ENCODE measurements around the gene CS. TPM values are rescaled to one million over a fixed set of nuclear protein-coding genes. Genes with fewer than 3 reads are reported as not detected.
A peak's percentile ranks its signal among the peaks of the same experiment; 100 is the strongest.
"Not testable (repeated sequence)": the region's sequence is repeated elsewhere in the genome, so short reads cannot be mapped to it uniquely, and the experiment has no call there.

CS gene
- total RNA-seq, 1 donor from 2014 or later, result 151 TPM

DNA sequence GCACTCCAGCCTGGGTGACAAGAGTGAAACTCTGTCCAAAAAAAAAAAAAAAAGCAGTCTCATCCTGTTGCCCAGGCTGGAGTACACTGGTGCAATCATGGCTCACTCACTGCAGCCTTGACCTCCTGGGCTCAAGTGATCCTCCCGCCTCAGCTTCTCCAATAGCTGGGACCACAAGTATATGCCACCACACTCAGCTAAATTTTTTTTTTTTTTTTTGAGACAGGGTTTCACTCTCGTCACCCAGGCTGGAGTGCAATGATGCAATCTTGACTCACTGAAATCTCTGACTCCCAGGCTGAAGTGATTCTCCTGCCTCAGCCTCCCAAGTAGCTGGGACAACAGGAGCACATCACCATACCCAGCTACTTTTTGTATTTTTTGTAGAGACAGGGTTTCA, 20.9 kb upstream of the CS start:
- DNase-seq (ENCODE audit: low read depth, low spot score), result no peak

GRCh38 chr12:56317675-56318074, 17.5 kb upstream of the CS start:
- no peak for DNase-seq (ENCODE audit: low read depth, low spot score)

DNA sequence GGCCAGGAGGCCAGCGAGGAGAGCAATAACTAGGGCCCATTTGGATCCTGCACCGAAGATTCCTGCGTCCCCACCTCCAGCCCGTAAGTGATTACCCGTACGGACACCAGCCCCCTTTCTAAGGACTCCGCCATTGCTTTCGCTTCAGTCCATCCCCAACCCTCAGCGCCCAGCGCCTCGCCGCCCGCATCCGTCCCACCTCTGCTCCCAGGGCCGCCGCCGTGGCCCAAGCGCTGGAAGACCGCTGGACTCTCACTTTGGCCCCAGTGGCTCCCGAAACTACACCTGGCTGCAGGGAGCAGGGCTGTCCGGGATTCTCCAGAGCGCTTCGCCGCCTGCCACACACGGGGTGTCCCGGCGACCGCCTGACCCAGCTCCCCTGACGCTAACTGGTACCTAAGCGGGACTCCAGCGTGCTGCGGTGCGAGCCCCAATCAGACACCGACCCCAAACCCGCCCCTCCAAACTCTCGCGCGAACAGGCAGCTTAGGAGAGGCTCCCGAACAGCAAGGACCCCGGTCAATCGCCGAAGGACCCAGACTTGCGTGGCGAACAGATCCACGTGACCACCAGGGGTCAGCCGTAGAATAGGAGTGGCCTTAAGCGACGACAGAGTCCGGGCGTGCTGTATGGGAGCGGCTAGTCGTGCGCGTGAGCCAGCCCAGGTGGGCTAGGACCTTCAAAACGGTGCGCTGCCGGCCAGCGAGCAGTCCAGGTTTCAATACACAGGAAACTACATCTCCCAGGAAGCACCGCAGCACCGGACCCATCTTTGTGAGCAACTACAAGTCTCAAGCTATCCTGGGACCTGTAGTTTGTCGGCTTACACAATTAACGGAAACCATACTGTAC, 15.7 kb upstream of the CS start, which contains the start of gene CNPY2:
CNPY2 (minus strand) TSS at position 367 of the 852 bp plus-strand sequence. CDS start 771 bp downstream, outside the sequence.
- DNase-seq (ENCODE audit: low read depth, low spot score), result peak; percentile 90

DNA sequence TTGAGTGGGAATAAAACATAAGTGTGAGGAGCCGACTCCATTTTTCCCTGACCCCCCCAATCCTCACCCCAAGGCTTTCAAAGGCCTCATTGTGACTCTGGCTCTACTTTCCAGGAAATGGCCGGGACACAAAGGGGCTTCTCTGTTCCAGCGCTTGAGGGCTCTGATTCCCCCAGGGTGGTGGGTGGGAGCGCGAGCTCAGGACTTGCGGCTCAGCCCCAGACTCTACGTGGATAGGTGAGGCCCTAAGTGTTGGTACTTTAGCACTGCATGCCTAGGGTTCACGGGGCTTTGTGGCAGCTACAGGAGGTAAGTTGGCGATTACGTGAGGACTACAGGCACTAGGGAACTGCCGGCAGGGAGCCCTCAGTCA, 15.1 kb upstream of the CS start:
- DNase-seq (ENCODE audit: low read depth, low spot score), result no peak

DNA sequence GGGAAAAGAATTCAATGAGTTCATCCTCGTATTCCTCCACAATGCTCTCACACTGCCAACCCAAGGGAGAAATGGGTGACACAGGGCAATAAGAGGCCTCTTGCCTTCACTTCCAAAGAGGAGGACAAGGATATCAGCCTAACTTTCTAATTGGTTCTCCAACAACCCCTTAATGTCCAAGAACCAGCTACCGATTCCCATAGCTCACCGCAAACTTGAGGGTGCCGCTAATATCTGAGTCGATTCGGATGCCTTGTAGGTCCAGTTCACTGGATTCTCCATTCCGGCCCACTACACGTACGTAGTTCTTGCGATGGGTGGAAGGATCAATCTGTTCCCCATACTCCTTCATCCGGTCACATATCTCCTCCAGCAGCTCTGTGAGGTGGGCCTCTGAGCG, 10.9 kb upstream of the CS start:
- no peak for DNase-seq (ENCODE audit: low read depth, low spot score)

- no peak for DNase-seq (ENCODE audit: low read depth, low spot score)
Measured at GRCh38 chr12:56308714-56309113, 8.6 kb upstream of the CS start.

DNA sequence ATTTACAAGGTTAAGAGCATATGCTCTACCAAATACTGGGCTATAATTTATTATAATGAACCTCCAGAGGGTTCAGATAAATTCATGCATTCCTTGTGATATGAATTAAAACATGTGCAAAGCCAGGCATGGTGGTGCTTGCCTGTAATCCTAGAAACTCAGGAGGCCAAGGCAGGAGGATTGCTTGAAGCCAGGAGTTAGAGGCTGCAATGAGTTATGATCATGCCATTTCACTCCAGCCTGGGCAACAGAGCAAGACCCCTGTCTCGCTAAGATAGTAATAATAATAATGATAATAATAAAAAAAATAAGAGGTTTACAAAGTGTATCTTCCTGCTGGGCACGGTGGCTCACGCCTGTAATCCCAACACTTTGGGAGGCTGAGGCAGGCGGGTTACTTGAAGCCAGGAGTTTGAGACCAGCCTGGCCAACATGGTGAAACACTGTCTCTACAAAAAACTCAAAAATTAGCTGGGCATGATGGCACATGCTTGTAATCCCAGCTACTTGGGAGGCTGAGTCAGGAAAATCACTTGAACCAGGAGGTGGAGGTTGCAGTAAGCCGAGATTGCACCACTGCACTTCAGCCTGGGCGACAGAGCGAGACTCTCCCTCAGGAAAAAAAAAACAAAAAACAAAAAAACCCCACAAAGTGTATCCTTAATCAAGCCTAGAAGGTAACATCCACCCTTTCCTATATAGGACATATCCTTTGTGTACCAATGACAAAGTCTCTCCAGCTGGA, 7.3 kb upstream of the CS start:
- no peak for DNase-seq (ENCODE audit: low read depth, low spot score)

DNA sequence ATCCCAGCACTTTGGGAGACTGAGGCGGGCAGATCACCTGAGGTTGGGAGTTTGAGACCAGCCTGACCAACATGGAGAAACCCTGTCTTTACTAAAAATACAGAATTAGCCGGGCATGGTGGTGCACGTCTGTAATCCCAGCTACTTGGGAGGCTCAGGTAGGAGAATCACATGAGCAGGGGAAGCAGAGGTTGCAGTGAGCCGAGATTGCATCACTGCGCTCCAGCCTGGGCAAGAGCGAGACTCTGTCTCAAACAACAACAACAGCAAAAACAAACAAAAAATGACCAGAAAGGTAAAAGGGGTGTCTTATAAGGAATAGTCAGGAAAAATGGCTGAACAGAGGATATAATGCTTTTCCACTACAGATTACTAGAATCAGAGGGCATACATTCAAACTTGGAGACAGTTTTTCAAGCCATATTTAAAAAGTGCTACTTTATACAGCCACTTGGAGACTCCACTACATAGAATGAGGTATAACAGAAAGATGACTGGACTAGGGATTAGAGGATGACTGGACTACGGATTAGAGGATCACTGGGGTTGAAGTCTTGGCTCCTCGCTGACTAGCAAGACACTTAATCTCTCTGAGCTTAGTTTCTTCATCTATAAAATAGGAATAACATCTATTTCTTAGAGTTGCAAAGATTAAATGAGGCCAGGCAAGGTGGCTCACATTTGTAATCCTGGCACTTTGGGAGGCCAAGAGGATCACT, 4.9 kb upstream of the CS start:
- DNase-seq (ENCODE audit: low read depth, low spot score), result no peak

DNA sequence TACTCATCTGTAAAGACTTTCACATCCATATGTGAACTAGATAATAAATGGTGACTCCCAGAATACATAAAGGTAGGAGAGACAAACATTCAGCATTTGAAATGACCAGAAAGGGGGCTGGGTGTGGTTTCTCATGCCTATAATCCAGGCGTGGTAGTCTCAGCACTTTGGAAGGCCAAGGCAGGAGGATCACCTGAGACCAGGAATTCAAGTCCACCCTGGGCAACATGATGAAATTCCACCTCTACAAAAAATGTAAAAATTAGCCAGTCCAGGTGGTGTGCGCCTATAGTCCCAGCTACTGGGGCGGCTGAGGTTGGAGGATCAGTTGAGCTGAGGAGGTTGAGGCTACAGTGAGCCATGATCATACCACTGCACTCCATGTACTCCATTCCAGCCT, 4.1 kb upstream of the CS start:
- DNase-seq (ENCODE audit: low read depth, low spot score), result no peak

DNA sequence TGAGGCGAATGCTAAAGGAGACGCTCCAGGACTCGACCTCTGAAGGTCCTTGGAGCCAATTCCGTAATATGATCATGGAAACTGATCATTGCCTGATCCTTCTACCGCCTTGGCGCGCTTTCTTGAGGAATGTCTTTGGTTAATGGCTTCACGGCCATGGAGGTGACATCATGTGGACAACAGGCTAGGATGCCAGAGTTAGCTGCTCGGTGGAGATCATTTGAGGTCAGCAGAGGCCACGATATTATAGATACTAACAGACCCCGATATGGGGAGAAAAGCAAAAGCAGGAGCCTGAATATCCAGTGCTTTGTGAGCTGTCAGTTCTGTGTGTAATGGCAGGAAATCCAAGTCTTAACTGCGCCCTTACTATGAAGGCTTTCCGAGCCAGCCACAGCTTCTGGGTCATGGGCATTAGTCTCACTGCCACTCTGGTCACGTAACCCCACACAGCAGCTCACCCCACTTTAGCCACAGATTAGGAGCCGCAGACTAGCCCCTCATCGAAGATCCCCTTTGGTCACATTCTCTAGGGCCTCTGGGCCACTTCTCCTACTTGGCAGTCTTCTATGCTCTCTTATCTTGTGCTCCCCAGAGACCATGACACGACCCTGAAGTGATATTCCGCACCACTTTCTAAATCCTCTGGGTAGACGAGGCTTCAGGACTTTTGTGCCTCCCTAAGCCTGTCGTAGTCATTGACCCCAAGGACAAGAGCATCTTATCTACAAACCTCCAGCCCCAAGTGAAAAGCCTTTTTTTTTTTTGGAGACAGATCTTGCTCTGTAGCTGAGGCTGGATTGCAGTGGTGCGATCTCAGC, 724 bp upstream of the CS start:
- DNase-seq (ENCODE audit: low read depth, low spot score), result no peak

DNA sequence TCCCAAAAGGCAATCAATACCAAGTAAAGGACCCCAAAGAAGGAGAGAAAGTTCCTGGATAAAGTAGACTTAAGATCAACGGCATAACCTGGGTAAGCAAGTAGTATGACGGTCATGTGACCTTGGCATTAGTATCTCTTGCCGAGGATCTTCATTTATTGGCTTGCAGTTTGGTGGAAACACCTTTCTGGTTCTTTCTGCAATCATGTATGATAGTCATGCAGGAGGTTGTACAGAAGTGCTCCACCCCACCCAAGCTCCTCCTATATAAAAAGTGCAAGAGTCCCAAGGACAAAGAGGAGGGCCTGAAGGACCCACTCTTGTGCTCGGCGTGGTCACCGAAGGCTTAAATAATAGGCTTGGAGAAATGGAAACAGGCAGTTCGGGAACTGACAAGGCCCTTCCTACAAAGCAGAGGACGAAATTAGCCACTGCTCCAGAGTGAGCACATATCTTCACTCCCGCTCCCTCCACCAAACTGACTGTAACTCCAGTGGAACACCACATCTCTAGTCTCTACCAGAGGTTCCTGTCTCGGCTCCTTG, 750 bp downstream of the CS start:
- no peak for DNase-seq (ENCODE audit: low read depth, low spot score)

- no peak for DNase-seq (ENCODE audit: low read depth, low spot score)
Measured at GRCh38 chr12:56298828-56299227, 1.3 kb downstream of the CS start.

- no peak for DNase-seq (ENCODE audit: low read depth, low spot score)
Measured at GRCh38 chr12:56297400-56297799, 2.7 kb downstream of the CS start.

- DNase-seq (ENCODE audit: low read depth, low spot score), result no peak
Measured at GRCh38 chr12:56296295-56296694, 3.8 kb downstream of the CS start.

DNA sequence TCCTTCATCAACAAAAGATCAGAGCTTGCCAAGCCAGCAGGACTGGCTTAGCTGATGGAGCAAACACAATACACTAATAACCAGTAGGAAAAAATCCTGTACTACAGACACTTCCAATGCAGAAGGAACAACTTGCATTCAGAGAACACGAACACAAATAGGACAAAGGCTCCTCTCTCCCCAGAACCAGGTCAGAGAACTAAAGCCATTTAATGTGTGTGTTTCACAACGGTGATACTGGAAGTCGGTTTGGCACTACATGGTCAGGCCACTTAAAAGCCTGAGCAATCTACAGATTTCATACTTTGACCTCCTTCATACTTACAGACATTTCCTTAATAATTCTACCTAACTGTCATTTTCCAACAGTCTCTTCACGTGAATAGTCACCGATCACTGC, 6.3 kb downstream of the CS start:
- no peak for DNase-seq (ENCODE audit: low read depth, low spot score)

DNA sequence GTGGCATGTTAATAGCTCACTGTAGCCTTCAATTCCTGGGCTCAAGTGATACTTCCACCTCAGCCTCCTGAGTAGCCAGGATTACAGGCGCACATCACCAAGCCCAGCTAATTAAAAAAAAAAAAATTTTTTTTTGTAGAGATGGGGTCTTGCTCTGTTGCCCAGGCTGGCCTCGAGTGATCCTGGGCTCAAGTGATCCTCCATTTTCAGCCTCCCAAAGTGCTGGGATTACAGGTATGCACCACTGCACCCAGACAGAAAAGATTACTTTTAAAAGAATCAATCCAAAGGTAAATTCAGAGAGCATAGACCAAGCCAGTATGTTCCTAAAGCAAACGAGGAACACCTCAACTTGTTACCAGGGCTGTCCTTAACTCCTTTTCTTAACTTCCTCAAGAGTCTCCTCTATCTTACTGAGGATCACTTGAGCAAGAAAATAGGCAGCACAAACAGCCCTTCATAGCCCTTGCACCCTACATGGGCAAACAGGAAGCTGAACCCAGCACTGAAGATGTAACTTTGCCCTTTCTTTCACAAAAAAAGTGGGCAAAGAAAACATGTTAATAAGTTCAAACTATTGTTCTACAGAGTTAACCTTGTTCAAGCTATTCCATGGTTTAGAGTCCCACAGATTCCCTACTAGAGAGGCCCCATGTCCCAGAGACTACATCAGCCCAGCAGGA, 11.3 kb downstream of the CS start:
- no peak for DNase-seq (ENCODE audit: low read depth, low spot score)

DNA sequence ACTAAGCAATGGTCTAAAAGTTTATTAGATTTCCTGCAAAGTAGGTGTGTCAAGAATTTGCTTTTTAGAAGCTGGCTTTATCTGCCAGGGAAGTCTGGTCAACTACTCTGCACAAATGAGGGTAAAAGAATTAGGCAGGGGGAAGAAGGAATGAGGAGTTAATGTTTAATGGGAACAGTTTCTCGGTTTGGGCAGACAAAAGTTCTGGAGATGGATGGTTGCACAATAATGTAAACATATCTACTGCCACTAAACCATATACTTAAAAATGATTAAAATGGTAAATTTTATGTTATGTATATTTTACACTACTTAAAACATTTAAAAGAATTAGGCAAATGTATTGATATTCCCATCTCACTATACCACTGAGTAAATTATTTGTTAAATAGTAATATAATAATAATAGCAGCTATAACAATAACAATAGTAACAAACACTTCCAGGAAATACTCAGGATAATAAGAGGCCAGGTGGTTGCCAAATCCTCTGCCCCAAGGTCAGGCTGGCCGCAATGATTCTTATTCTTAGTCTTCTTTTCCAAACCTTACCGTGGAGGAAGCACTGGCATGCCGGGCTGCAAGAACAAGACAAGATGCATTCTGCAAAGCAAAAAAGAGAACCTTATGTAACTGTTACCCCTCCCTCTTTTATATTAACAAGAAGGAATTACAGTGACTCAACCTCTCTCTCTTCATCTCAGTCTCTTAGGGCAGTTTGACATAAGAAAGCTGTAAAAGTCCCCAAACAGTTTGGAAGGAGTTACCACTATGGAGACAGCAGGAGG, 13.9 kb downstream of the CS start:
- no peak for DNase-seq (ENCODE audit: low read depth, low spot score)

DNA sequence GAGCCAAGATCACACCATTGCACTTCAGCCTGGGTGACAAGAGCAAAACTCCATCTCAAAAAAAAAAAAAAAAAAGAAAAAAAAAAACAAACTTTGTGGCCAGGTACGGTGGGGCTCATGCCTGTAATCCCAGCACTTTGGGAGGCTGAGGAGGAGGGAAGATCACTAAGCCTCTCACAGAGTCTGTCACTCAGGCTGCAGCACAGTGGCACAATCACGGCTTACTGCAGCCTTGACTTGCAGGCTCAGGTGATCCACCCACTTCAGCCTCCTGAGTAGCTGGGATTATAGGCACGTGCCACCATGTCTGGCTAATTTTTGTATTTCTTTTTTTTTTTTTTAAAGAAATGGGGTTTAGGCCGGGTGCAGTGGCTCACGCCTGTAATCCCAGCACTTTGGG, 15.9 kb downstream of the CS start:
- DNase-seq (ENCODE audit: low read depth, low spot score), result not testable (repeated sequence)

- DNase-seq (ENCODE audit: low read depth, low spot score), result no peak
Measured at GRCh38 chr12:56282579-56282978, 17.6 kb downstream of the CS start.

DNA sequence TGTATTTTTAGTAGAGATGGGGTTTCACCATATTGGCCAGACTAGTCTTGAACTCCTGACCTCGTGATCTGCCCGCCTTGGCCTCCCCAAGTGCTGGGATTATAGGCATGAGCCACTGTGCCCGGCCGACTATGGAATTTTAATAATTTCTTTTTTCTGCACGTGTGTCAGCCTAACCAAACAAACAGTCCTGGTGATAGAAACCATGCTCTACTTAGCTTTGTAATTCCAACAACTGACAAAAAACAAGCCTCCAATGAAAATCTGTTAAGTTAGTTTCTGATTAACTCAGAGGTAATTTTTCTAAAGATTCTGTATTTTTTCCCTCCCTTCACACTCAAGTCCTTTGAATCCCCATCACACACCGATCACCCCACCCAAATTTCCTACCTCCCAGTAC, 18.1 kb downstream of the CS start:
- DNase-seq (ENCODE audit: low read depth, low spot score), result no peak
